C4-2B (cell line): ENCODE measurements around the gene AMY2A.
"Not testable (repeated sequence)": the region's sequence is repeated elsewhere in the genome, so short reads cannot be mapped to it uniquely, and the experiment has no call there.

Experiments
- CTCF ChIP-seq: fragments of 450-650 bp; conservative IDR thresholded peaks from 2 replicates; pipeline ENCODE4 v1.5.1; 2017; ENCODE audit warnings: mild to moderate bottlenecking
- ZFX ChIP-seq: fragments of 450-650 bp; IDR thresholded peaks from 2 replicates; pipeline ENCODE4 v1.6.1; 2017

GRCh38 chr1:103650889-103651288, 33.7 kb downstream of the AMY2A start:
- not testable (repeated sequence) for TF ChIP-seq CTCF, ZFX
